Hypothalamus (tissue), 51 donors: ENCODE results near the gene ASMTL.
"Not testable (repeated sequence)": the region's sequence is repeated elsewhere in the genome, so short reads cannot be mapped to it uniquely, and the experiment has no call there.

Experiments used
- DNase-seq, 51 donors: peaks; one replicate each; lab custom pipeline; 2025; lab: John Stamatoyannopoulos, UW

The ASMTL gene

GRCh38 chrX:1462596-1463251 is 10.0 kb upstream of the ASMTL start:
- DNase-seq = no peak

DNA sequence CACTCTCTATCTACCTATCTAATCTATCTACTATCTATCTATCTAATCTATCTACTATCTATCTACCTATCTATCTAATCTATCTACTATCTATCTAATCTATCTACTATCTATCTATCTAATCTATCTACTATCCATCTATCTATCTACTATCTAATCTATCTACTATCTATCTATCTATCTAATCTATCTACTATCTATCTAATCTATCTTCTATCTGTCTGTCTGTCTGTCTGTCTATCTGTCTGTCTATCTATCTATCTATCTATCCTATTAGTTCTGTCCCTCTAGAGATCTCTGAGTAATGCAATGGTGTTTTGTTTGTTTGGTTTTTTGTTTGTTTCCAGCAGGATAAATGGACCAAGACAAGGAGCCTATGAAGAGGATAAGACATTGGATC is 9.4 kb upstream of the ASMTL start:
- no peak for DNase-seq

DNA sequence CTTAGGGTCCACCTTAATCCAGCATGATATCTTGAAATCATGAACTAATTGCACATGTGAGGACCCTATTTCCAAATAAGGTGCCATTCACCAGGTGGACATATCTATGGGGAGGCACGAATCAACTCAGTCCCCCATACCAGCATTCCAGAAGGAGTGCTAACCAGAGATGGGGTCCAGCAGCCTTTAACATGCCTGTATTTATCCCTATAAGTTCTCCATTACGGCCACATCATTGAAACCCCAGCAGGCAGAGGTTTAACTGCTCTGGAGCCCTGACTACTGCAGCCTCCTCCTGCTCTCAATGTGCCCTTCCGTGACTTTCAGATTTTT is 3.2 kb upstream of the ASMTL start:
- no peak for DNase-seq

- DNase-seq = no peak
These were observed 1.5 kb upstream of the ASMTL start for GRCh38 chrX:1453951-1454785.

- no peak for DNase-seq
These were observed 680 bp upstream of the ASMTL start for GRCh38 chrX:1453395-1453783.

DNA sequence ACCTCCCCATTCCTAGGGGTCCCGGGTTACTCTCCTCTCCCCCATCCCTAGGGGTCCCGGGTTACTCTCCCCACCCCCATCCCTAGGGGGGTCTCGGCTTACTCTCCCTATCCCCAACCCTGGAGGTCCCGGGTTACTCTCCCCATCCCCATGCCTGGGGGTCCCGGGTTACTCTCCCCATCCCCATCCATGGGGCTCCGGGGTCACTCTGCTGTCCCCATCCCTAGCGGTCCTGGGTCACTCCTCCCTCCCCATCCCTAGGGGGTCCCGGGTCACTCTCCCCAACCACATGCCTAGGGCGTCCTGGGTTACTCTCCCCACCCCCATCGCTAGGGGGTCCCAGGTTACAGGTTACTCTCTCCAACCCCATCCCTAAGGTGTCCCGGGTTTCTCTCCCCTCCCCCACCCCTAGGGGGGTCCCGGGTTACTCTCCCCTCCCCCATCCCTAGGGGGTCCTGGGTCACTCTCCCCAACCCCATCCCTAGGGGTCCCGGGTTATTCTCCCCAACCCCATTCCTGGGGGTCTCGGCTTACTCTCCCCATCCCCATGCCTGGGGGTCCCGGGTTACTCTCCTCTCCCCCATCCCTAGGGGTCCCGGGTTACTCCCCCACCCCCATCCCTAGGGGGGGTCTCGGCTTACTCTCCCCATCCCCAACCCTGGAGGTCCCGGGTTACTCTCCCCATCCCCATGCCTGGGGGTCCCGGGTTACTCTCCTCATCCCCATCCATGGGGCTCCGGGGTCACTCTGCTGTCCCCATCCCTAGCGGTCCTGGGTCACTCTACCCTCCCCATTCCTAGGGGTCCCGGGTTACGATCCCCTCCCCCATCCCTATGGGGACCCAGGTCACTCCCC is 821 bp downstream of the ASMTL start:
- DNase-seq = no peak

- DNase-seq = no peak
These were observed 1.5 kb downstream of the ASMTL start for GRCh38 chrX:1451251-1451660.

GRCh38 chrX:1450361-1451161 is 2.1 kb downstream of the ASMTL start:
- DNase-seq = no peak

- no peak for DNase-seq
These were observed 2.9 kb downstream of the ASMTL start for GRCh38 chrX:1449823-1450149.

- no peak for DNase-seq
These were observed 3.5 kb downstream of the ASMTL start for GRCh38 chrX:1449036-1449822.

DNA sequence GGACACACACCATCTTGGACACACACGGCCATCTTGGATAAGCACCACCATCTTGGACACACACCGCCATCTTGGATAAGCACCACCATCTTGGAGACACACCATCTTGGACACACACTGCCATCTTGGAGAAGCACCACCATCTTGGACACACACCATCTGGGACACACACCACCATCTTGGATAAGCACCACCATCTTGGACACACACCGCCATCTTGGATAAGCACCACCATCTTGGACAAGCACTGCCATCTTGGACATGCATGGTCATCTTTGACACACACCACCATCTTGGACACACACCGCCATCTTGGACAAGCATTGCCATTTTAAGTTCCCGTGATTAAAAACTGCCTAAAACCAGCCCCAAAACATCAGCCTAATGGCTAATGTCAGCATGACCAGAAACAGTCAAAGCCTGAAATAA is 4.1 kb downstream of the ASMTL start:
- not testable (repeated sequence) for DNase-seq

DNA sequence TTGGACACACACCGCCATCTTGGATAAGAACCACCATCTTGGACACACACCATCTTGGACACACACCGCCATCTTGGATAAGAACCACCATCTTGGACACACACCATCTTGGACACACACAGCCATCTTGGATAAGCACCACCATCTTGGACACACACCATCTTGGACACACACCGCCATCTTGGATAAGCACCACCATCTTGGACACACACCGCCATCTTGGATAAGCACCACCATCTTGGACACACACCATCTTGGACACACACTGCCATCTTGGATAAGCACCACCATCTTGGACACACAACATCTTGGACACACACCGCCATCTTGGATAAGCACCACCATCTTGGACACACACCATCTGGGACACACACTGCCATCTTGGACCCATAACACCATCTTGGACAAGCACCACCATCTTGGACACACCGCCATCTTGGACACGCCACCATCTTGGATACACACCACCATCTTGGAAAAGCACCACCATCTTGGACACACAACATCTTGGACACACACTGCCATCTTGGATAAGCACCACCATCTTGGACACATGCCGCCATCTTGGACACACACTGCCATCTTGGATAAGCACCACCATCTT is 4.6 kb downstream of the ASMTL start:
- DNase-seq = not testable (repeated sequence)

DNA sequence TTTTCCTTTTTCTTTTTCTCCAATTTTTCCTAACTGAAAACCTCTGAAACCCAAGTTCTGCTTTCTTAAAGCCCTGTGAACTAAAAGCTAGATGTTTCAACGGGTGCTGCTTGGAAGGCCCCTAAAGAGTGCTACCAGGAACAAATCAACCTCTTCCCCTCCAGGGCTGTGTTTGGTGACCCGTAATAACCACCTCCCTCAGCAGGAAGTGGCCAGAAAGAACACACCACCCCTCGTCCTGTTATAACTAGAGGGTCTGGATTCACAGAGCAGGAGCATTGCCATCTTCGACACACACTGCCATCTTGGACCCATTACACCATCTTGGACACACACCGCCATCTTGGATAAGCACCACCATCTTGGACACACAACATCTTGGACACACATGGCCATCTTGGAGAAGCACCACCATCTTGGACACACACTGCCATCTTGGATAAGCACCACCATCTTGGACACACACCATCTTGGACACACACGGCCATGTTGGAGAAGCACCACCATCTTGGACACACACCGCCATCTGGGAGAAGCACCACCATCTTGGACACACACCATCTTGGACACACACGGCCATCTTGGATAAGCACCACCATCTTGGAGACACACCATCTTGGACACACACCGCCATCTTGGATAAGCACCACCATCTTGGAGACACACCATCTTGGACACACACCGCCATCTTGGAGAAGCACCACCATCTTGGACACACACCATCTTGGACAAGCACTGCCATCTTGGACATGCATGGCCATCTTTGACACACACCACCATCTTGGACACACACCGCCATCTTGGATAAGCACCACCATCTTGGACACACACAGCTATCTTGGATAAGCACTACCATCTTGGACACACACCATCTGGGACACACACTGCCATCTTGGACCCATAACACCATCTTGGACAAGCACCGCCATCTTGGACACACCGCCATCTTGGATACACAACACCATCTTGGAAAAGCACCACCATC is 5.4 kb downstream of the ASMTL start:
- not testable (repeated sequence) for DNase-seq

GRCh38 chrX:1444561-1445500 is 7.9 kb downstream of the ASMTL start:
- DNase-seq = no peak

DNA sequence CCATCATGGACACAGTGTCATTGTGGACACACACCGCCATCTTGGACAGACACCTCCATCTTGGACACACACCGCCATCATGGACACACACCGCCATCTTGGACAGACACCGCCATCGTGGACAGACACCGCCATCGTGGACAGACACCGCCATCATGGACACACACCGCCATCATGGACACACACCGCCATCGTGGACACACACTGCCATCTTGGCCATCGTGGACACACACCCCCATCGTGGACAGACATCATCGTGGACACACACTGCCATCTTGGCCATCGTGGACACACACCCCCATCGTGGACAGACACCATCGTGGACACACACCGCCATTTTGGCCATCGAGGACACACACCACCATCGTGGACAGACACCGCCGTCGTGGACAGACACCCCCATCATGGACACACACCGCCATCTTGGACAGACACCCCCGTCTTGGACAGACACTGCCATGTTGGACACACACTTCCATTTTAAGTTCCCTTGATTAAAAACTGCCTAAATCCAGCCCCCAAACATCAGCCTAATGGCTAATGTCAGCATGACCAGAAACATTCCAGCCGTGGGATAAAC is 9.1 kb downstream of the ASMTL start:
- no peak for DNase-seq

DNA sequence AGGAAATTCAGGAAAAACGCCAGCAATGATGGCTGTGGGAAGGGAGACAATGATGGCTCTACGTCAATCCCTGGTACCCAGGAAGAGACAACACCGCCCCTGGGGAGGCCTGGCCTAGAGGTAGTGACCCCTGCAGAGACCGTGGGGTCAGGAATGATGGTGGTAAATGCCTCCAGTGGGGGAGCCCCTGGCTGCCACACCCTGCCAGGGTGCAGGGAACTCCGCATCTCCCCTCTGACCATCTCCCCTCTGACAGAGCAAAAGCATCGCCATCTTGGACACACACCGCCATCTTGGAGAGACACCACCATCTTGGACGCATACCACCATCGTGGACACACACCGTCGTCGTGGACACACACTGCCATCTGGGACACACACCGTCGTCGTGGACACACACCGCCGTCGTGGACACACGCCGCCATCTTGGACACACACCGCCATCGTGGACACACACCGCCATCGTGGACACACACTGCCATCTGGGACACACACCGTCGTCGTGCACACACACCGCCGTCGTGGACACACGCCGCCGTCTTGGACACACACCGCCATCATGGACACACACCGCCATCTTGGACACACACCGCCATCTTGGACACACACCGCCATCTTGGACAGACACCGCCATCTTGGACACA is 9.9 kb downstream of the ASMTL start:
- no peak for DNase-seq
